Hematopoietic multipotent progenitor cell treated with erythropoietin and hydrocortisone succinate and interleukin-3 and kit ligand, for 4 days (in vitro differentiated cells): ENCODE measurements around the gene RPP21.
A peak's percentile ranks its signal among the peaks of the same experiment; 100 is the strongest.
"Not testable (repeated sequence)": the region's sequence is repeated elsewhere in the genome, so short reads cannot be mapped to it uniquely, and the experiment has no call there.

Source experiments
- DNase-seq: peaks from one replicate; pipeline ENCODE4 v3.0.0-alpha.2; 2015

The RPP21 gene

GRCh38 chr6:30331981-30332380 lies 13.0 kb upstream of the RPP21 start:
- no peak for DNase-seq

DNA sequence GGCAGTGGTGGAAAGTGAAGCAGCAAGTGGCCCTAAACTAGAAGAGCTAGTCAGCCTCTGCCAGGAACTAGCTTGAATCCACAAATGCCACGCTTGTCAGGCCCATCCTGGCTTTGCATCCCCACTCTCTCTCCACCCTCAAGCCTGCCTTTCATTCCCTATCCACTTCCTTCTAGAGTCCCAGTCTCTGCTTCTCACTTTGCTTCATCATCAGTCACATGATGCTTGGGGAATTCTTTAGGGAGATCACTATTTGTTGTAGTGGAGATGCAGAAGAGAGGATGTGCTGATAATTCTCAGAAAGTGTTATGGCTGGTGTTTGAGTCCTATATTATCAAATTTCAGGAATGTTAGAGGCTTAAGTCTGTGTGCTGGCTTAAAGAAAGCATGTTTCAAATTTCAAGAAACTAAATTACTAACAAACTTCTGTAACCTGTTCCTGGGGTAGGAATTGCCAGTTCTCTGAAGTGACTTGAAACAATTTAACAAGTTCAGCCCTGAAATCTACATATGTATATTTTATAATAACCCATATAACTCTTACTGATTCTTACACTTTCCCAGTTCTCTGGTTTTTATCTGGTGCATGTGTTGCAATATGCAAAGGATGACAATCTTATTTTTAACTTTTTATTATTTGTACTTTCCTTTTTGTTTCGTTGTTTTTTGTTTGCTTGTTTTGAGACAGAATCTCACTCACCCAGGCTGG lies 10.7 kb upstream of the RPP21 start:
- DNase-seq: no peak

DNA sequence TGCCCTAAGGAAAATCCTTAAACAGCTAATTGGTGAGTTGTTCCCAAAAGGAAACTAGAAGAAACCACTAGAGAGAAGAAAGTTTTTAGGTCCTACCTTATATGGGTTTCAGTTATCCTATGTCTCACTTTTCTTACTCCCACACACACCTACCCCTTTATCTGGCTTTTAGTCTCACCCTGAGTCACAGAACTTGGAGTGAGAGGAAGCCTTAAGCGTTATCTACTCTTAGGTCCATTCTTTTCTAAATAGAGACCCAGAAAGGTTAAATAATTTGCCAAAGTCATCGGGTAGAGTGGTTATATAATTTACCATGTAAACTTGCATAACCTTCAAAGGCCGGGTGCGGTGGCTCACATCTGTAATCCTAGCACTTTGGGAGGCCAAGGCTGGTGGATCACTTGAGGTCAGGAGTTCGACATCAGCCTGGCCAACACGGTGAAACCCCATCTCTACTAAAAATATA lies 4.3 kb upstream of the RPP21 start:
- no peak for DNase-seq

- DNase-seq: no peak
Measured at GRCh38 chr6:30341218-30341617, 3.7 kb upstream of the RPP21 start.

GRCh38 chr6:30341728-30342127 lies 3.2 kb upstream of the RPP21 start:
- DNase-seq: no peak

GRCh38 chr6:30344191-30344867 lies 627 bp upstream of the RPP21 start:
- DNase-seq: no peak

- DNase-seq: peak; percentile 12
Measured at GRCh38 chr6:30345852-30346251, 896 bp downstream of the RPP21 start.

GRCh38 chr6:30348957-30349356 lies 4.0 kb downstream of the RPP21 start:
- no peak for DNase-seq

DNA sequence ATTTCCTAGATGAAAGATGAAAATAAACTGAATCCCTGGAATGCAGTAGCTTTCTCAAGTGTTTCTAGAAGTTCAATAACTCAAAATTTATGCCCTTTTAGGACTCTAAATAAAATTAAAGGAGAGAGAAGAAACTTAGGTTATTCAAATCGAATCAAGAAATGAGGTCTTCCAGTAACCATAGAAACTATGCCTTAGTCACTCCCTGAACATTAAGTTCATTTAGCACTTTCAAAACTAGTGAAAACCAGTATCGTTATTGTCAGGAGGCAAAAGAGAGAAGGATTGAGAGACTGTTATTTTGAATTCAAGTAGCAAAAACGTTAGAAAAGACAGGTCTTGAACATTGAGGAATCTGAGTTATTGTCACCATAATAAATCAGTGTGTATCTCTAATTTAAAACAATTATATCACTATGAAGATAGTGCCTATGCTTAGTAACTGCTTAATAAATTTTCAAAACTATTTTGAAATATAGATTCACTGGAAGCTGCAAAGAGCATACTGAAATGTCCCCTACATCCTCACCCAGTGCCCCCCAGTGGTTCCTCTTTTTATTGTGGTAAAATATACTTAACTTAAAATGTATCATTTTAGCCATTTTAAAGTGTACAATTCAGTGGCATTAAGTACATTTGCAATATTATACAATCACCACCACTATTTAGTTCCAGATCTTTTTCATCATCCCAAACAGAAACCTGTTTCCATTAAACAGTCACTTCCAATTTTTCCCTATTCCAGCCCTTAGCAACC lies 4.6 kb downstream of the RPP21 start:
- peak; percentile 48 for DNase-seq

GRCh38 chr6:30350524-30350923 lies 5.6 kb downstream of the RPP21 start:
- DNase-seq: peak; percentile 16

GRCh38 chr6:30352550-30352949 lies 7.6 kb downstream of the RPP21 start:
- no peak for DNase-seq

- no peak for DNase-seq
Measured at GRCh38 chr6:30355281-30355680, 10.3 kb downstream of the RPP21 start.

DNA sequence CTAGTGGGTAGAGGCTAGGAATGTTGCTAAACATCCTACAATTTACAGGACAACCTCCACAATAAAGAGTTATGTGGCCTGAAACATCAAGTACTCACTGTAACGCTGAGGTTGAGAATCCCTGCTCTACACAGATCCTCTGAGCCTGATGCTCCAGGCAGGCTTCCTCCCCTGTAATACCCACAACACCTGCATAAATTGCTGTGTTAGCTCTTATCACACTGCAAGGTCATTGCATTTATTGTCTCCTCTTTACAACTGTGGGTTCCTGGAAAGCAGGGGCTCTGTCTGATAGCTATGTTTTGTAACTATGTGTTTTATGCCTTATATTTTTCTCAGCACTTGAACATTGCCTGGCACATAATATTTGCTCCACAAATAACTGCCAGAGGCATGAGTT lies 11.6 kb downstream of the RPP21 start:
- no peak for DNase-seq

GRCh38 chr6:30357678-30358540 lies 13.0 kb downstream of the RPP21 start:
- peak; percentile 83 for DNase-seq

GRCh38 chr6:30359276-30359675 lies 14.3 kb downstream of the RPP21 start:
- DNase-seq: no peak

- DNase-seq: no peak
Measured at GRCh38 chr6:30360139-30360538, 15.2 kb downstream of the RPP21 start.

DNA sequence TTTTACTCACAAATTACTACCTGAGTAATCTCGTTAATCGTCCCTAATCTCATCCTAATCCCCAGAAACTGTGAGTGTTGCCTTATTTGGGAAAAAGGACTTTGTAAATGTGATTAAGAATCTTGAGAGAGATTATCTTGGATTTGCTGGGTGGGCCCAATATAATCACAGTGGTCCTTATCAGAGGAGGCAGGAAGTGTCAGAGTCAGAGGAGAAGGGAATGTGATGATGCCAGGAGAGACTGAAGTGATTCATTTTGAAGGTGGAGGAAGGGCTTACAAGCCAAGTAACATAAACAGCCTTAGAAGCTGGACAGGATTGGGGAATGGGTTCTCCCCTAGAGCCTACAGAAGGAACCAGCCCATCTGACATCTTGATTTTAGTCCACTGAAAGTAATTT lies 16.7 kb downstream of the RPP21 start:
- DNase-seq: no peak

DNA sequence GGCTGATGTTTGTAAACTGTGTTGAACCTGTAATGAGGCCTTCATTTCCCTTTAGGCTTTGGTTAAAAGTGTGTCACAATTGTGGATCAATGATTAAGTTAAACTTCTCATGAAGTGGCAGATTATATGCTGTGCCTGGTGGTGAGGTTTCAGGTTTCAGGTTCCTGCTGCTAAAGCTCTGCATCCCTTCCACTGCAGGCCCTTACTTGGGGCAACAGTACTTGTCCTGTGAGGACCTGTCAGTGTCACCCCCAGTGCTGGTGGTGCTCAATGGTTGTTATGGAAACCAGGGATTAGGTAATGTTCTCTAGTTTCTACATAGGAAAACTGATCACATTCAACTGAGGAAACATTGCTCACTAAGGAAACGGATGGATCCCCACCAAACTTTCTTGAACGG lies 18.5 kb downstream of the RPP21 start:
- no peak for DNase-seq

- peak; percentile 30 for DNase-seq
Measured at GRCh38 chr6:30364591-30364990, 19.6 kb downstream of the RPP21 start.

GRCh38 chr6:30369280-30369679 lies 24.3 kb downstream of the RPP21 start:
- DNase-seq: not testable (repeated sequence)

- DNase-seq: peak; percentile 25
Measured at GRCh38 chr6:30378290-30378937, 33.5 kb downstream of the RPP21 start.

- no peak for DNase-seq
Measured at GRCh38 chr6:30380464-30380863, 35.5 kb downstream of the RPP21 start.
